GM23338 (cell line): ENCODE results near the gene NFIA. TPM values are rescaled to one million over a fixed set of nuclear protein-coding genes. Genes with fewer than 3 reads are reported as not detected.

Experiments used
- ATAC-seq: fragments of 200-7000 bp; cut with Tn5 transposase; 3 replicates; pipeline ENCODE4 v1.9.1; 2020
- DNase-seq: peaks from one replicate; pipeline ENCODE4 v3.0.0-alpha.2; 2015; ENCODE audit warnings: low spot score
- H2AFZ ChIP-seq: fragments of 200-600 bp; sonication (generic); 2 replicates; pipeline ENCODE4 v1.8.0; 2016; ENCODE audit warnings: antibody characterized with exemption, mild to moderate bottlenecking, moderate library complexity
- H3F3A ChIP-seq: fragments of 200-600 bp; sonication (generic); replicated peaks from 2 replicates; pipeline ENCODE4 v1.8.0; 2017; ENCODE audit warnings: antibody characterized with exemption, mixed run types, low read depth
- H3K27ac ChIP-seq: fragments of 200-600 bp; sonication (generic); 2 replicates; pipeline ENCODE4 v1.6.1; 2016; ENCODE audit warnings: low read depth
- H3K27me3 ChIP-seq: fragments of 200-600 bp; sonication (generic); 2 replicates; pipeline ENCODE4 v1.8.0; 2016; ENCODE audit warnings: mild to moderate bottlenecking, mixed run types, moderate library complexity; ENCODE audit not compliant: insufficient read depth
- H3K36me3 ChIP-seq: fragments of 200-600 bp; sonication (generic); 2 replicates; pipeline ENCODE4 v1.8.0; 2016; ENCODE audit warnings: mild to moderate bottlenecking; ENCODE audit not compliant: insufficient read depth
- H3K4me1 ChIP-seq: fragments of 200-600 bp; sonication (generic); 2 replicates; pipeline ENCODE4 v1.8.0; 2016; ENCODE audit warnings: mild to moderate bottlenecking, moderate library complexity; ENCODE audit not compliant: insufficient read depth
- H3K4me2 ChIP-seq: fragments of 200-600 bp; sonication (generic); 2 replicates; pipeline ENCODE4 v1.7.1; 2017; ENCODE audit warnings: mixed run types
- H3K4me3 ChIP-seq: fragments of 200-600 bp; sonication (generic); 2 replicates; pipeline ENCODE4 v1.6.1; 2016; ENCODE audit warnings: mixed run types
- H3K79me2 ChIP-seq: fragments of 200-600 bp; sonication (generic); replicated peaks from 2 replicates; pipeline ENCODE4 v1.8.0; 2017; ENCODE audit warnings: mild to moderate bottlenecking; ENCODE audit not compliant: insufficient read depth
- H3K9me2 ChIP-seq: fragments of 200-600 bp; sonication (generic); 2 replicates; pipeline ENCODE4 v1.8.0; 2017; ENCODE audit not compliant: insufficient read depth
- H4K20me1 ChIP-seq: fragments of 200-600 bp; sonication (generic); replicated peaks from 2 replicates; pipeline ENCODE4 v1.8.0; 2017; ENCODE audit warnings: mild to moderate bottlenecking; ENCODE audit not compliant: insufficient read depth
- H3K27ac Mint-ChIP-seq: 2 replicates; pipeline ENCODE4 v1.8.0; 2020; ENCODE audit warnings: inconsistent platforms, mild to moderate bottlenecking, moderate library complexity, mixed read lengths
- H3K27me3 Mint-ChIP-seq: 3 replicates; pipeline ENCODE4 v1.8.0; 2022; ENCODE audit warnings: low read depth, mild to moderate bottlenecking, moderate library complexity, mixed read lengths, inconsistent platforms; ENCODE audit not compliant: insufficient read depth, poor library complexity
- H3K36me3 Mint-ChIP-seq: 3 replicates; pipeline ENCODE4 v1.8.0; 2021; ENCODE audit warnings: low read depth, mild to moderate bottlenecking, inconsistent platforms, moderate library complexity, mixed read lengths
- H3K4me1 Mint-ChIP-seq: 3 replicates; pipeline ENCODE4 v1.8.0; 2020; ENCODE audit warnings: mild to moderate bottlenecking, inconsistent platforms, mixed read lengths
- H3K4me3 Mint-ChIP-seq: 3 replicates; pipeline ENCODE4 v1.8.0; 2021; ENCODE audit warnings: moderate library complexity, mild to moderate bottlenecking, inconsistent platforms, mixed read lengths
- H3K9me3 Mint-ChIP-seq: 3 replicates; pipeline ENCODE4 v1.8.0; 2020; ENCODE audit warnings: moderate library complexity, mild to moderate bottlenecking, inconsistent platforms, mixed read lengths
- CREB1 ChIP-seq: fragments of 250-450 bp; sonication (Bioruptor Pico); IDR thresholded peaks from 2 replicates; pipeline ENCODE4 v1.5.0; 2020; ENCODE audit warnings: low read depth, mild to moderate bottlenecking, moderate library complexity
- EZH2 ChIP-seq: fragments of 200-600 bp; sonication (generic); IDR thresholded peaks from one replicate; pipeline ENCODE4 v1.8.0; 2017; ENCODE audit warnings: antibody characterized with exemption, mild to moderate bottlenecking, low read depth; ENCODE audit not compliant: unreplicated experiment
- EZH2phosphoT487 ChIP-seq: fragments of 200-600 bp; sonication (generic); IDR thresholded peaks from one replicate; pipeline ENCODE4 v1.8.1; 2018; ENCODE audit warnings: antibody characterized with exemption; ENCODE audit not compliant: unreplicated experiment
- JUNB ChIP-seq: IDR thresholded peaks from one replicate; pipeline ENCODE4 v1.6.1; 2016; ENCODE audit warnings: antibody characterized with exemption; ENCODE audit not compliant: unreplicated experiment
- NANOG ChIP-seq: IDR thresholded peaks from 2 replicates; pipeline ENCODE4 v1.6.1; 2016; ENCODE audit warnings: antibody characterized with exemption, borderline replicate concordance
- POLR2AphosphoS5 ChIP-seq: IDR thresholded peaks from 2 replicates; pipeline ENCODE4 v1.6.1; 2016; ENCODE audit warnings: antibody characterized with exemption, low read depth
- STAT1 ChIP-seq: IDR thresholded peaks from one replicate; pipeline ENCODE4 v1.6.1; 2016; ENCODE audit warnings: antibody characterized with exemption; ENCODE audit not compliant: unreplicated experiment
- ZNF114 ChIP-seq: fragments of 250-450 bp; sonication (Bioruptor Pico); IDR thresholded peaks from 2 replicates; pipeline ENCODE4 v1.5.0; 2020; ENCODE audit warnings: mild to moderate bottlenecking, moderate library complexity
- ZNF331 ChIP-seq: fragments of 250-450 bp; sonication (Bioruptor Pico); IDR thresholded peaks from 2 replicates; pipeline ENCODE4 v1.5.0; 2020; ENCODE audit warnings: low read depth, mild to moderate bottlenecking, moderate library complexity
- polyA plus RNA-seq: library from polyadenylated mRNA; unstranded; fragments of >200 nt; fragmentation: Nextera tagmentation; extraction: Ambion mirVana; gene quantifications from 2 replicates; pipeline ENCODE4 v1.2.1, GENCODE V29; 2016
- total RNA-seq: library from RNA; depleted of rRNA; stranded (reverse); fragments of >200 nt; shearing (Covaris generic); gene quantifications from 2 replicates; pipeline ENCODE4 v1.2.3, GENCODE V29; 2014
- TF ChIP-seq, protein P1 (sequence below), 2 experiments: fragments of 200-600 bp in 1 of 2; sonication (generic) in 1 of 2; conservative IDR thresholded peaks; 2 replicates each; pipeline versions ENCODE4 v1.5.1 to v1.6.1; 2016 to 2017; ENCODE audit warnings: antibody characterized with exemption in 2 of 2, low read depth in 2 of 2, mild to moderate bottlenecking in 2 of 2, moderate library complexity in 1 of 2
- TF ChIP-seq, protein P2 (sequence below): fragments of 250-450 bp; sonication (Bioruptor Pico); IDR thresholded peaks from 2 replicates; pipeline ENCODE4 v1.5.0; 2020; ENCODE audit warnings: mild to moderate bottlenecking, moderate library complexity
- TF ChIP-seq, protein P3 (sequence below): IDR thresholded peaks from one replicate; pipeline ENCODE4 v1.6.1; 2018; ENCODE audit warnings: antibody characterized with exemption; ENCODE audit not compliant: unreplicated experiment
- TF ChIP-seq, protein P4 (sequence below): IDR thresholded peaks from 2 replicates; pipeline ENCODE4 v1.6.1; 2016; ENCODE audit warnings: antibody characterized with exemption

Gene NFIA
- total and polyA plus RNA-seq, 2 experiments from 2014 or later = 0.97 to 2.3 TPM

DNA sequence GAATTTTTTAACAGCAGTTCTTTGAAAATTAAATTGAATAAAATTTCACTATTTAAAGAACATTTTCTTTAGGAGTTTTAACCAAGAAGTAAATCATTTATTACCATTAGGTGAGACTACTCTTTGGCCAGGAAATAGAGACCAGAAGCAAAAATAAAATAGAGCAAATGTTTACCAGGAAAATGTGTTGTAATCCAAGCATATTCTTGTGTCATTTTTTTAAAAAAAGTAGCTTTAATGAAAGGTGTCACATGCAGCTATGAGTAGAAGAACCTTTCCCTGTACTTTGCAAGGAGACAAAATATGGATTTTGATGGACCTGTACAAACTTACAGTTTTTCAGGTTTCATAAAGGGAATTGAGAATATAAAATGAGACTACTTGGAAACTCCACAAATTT lies 140.8 kb downstream of the NFIA start:
- Histone ChIP-seq H3K4me2 (no peak overlapping the region), H3K36me3 (no peaks in the 10 kb centered on the region), H3K4me1 (peaks cover 4% of the 10 kb centered on the region; the same call in 1 of the 2 replicates), H2AFZ (no peak overlapping the region), H3K27ac (no peak overlapping the region), H3K79me2 (no peaks in the 10 kb centered on the region), H3K4me3 (no peak overlapping the region), H4K20me1 (no peaks in the 10 kb centered on the region), H3K9me2 (no peaks in the 10 kb centered on the region), H3K27me3 (no peaks in the 10 kb centered on the region), H3F3A (no peaks in the 10 kb centered on the region)
- H3K4me3 Mint-ChIP-seq = no peak overlapping the region
- no peak overlapping the region for H3K27ac Mint-ChIP-seq
- no peaks in the 10 kb centered on the region for H3K9me3 Mint-ChIP-seq
- DNase-seq = no peak
- ATAC-seq = no peak
- TF ChIP-seq EZH2 (no peak), STAT1 (no peak), ZNF331 (CRISPR knock-in tag) (no peak), CREB1 (CRISPR knock-in tag) (no peak), EZH2phosphoT487 (no peak), POLR2AphosphoS5 (no peak), NANOG (no peak), ZNF114 (CRISPR knock-in tag) (no peak), JUNB (no peak)
- TF ChIP-seq, protein P1, sequence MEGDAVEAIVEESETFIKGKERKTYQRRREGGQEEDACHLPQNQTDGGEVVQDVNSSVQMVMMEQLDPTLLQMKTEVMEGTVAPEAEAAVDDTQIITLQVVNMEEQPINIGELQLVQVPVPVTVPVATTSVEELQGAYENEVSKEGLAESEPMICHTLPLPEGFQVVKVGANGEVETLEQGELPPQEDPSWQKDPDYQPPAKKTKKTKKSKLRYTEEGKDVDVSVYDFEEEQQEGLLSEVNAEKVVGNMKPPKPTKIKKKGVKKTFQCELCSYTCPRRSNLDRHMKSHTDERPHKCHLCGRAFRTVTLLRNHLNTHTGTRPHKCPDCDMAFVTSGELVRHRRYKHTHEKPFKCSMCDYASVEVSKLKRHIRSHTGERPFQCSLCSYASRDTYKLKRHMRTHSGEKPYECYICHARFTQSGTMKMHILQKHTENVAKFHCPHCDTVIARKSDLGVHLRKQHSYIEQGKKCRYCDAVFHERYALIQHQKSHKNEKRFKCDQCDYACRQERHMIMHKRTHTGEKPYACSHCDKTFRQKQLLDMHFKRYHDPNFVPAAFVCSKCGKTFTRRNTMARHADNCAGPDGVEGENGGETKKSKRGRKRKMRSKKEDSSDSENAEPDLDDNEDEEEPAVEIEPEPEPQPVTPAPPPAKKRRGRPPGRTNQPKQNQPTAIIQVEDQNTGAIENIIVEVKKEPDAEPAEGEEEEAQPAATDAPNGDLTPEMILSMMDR (conservative IDR thresholded peaks at IDR 0.05; ENCODE audit: low read depth in 2 of 2) = no peak
- TF ChIP-seq, protein P2, sequence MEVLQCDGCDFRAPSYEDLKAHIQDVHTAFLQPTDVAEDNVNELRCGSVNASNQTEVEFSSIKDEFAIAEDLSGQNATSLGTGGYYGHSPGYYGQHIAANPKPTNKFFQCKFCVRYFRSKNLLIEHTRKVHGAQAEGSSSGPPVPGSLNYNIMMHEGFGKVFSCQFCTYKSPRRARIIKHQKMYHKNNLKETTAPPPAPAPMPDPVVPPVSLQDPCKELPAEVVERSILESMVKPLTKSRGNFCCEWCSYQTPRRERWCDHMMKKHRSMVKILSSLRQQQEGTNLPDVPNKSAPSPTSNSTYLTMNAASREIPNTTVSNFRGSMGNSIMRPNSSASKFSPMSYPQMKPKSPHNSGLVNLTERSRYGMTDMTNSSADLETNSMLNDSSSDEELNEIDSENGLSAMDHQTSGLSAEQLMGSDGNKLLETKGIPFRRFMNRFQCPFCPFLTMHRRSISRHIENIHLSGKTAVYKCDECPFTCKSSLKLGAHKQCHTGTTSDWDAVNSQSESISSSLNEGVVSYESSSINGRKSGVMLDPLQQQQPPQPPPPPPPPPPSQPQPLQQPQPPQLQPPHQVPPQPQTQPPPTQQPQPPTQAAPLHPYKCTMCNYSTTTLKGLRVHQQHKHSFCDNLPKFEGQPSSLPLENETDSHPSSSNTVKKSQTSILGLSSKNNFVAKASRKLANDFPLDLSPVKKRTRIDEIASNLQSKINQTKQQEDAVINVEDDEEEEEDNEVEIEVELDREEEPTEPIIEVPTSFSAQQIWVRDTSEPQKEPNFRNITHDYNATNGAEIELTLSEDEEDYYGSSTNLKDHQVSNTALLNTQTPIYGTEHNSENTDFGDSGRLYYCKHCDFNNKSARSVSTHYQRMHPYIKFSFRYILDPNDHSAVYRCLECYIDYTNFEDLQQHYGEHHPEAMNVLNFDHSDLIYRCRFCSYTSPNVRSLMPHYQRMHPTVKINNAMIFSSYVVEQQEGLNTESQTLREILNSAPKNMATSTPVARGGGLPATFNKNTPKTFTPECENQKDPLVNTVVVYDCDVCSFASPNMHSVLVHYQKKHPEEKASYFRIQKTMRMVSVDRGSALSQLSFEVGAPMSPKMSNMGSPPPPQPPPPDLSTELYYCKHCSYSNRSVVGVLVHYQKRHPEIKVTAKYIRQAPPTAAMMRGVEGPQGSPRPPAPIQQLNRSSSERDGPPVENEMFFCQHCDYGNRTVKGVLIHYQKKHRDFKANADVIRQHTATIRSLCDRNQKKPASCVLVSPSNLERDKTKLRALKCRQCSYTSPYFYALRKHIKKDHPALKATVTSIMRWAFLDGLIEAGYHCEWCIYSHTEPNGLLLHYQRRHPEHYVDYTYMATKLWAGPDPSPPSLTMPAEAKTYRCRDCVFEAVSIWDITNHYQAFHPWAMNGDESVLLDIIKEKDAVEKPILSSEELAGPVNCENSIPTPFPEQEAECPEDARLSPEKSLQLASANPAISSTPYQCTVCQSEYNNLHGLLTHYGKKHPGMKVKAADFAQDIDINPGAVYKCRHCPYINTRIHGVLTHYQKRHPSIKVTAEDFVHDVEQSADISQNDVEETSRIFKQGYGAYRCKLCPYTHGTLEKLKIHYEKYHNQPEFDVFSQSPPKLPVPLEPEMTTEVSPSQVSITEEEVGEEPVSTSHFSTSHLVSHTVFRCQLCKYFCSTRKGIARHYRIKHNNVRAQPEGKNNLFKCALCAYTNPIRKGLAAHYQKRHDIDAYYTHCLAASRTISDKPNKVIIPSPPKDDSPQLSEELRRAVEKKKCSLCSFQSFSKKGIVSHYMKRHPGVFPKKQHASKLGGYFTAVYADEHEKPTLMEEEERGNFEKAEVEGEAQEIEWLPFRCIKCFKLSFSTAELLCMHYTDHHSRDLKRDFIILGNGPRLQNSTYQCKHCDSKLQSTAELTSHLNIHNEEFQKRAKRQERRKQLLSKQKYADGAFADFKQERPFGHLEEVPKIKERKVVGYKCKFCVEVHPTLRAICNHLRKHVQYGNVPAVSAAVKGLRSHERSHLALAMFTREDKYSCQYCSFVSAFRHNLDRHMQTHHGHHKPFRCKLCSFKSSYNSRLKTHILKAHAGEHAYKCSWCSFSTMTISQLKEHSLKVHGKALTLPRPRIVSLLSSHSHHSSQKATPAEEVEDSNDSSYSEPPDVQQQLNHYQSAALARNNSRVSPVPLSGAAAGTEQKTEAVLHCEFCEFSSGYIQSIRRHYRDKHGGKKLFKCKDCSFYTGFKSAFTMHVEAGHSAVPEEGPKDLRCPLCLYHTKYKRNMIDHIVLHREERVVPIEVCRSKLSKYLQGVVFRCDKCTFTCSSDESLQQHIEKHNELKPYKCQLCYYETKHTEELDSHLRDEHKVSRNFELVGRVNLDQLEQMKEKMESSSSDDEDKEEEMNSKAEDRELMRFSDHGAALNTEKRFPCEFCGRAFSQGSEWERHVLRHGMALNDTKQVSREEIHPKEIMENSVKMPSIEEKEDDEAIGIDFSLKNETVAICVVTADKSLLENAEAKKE (CRISPR knock-in tag) = no peak
- TF ChIP-seq, protein P3, sequence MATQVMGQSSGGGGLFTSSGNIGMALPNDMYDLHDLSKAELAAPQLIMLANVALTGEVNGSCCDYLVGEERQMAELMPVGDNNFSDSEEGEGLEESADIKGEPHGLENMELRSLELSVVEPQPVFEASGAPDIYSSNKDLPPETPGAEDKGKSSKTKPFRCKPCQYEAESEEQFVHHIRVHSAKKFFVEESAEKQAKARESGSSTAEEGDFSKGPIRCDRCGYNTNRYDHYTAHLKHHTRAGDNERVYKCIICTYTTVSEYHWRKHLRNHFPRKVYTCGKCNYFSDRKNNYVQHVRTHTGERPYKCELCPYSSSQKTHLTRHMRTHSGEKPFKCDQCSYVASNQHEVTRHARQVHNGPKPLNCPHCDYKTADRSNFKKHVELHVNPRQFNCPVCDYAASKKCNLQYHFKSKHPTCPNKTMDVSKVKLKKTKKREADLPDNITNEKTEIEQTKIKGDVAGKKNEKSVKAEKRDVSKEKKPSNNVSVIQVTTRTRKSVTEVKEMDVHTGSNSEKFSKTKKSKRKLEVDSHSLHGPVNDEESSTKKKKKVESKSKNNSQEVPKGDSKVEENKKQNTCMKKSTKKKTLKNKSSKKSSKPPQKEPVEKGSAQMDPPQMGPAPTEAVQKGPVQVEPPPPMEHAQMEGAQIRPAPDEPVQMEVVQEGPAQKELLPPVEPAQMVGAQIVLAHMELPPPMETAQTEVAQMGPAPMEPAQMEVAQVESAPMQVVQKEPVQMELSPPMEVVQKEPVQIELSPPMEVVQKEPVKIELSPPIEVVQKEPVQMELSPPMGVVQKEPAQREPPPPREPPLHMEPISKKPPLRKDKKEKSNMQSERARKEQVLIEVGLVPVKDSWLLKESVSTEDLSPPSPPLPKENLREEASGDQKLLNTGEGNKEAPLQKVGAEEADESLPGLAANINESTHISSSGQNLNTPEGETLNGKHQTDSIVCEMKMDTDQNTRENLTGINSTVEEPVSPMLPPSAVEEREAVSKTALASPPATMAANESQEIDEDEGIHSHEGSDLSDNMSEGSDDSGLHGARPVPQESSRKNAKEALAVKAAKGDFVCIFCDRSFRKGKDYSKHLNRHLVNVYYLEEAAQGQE = no peak
- TF ChIP-seq, protein P4, sequence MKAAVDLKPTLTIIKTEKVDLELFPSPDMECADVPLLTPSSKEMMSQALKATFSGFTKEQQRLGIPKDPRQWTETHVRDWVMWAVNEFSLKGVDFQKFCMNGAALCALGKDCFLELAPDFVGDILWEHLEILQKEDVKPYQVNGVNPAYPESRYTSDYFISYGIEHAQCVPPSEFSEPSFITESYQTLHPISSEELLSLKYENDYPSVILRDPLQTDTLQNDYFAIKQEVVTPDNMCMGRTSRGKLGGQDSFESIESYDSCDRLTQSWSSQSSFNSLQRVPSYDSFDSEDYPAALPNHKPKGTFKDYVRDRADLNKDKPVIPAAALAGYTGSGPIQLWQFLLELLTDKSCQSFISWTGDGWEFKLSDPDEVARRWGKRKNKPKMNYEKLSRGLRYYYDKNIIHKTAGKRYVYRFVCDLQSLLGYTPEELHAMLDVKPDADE = no peak
- peaks cover 11% of the 10 kb centered on the region for H3K4me1 Mint-ChIP-seq
- H3K36me3 Mint-ChIP-seq = no peaks in the 10 kb centered on the region
- H3K27me3 Mint-ChIP-seq = peaks cover 3% of the 10 kb centered on the region
